PC-9 (cell line): ENCODE results near the gene CTIF. TPM values are rescaled to one million over a fixed set of nuclear protein-coding genes. Genes with fewer than 3 reads are reported as not detected.

Experiments used
- BruUV-seq: library from RNA; stranded (reverse); fragments of 400-500 nt; replicated peaks from 2 replicates; lab custom pipeline; 2021; lab: Mats Ljungman, UMichigan
- CTCF ChIA-PET: fragments of 300-600 bp; sonication (Branson Sonifier 250); formaldehyde crosslinking; loops from one replicate; lab custom pipeline; 2022; ENCODE audit warnings: antibody characterized with exemption; lab: Charles Lee
- POLR2A ChIA-PET: fragments of 300-600 bp; sonication (Branson Sonifier 250); formaldehyde crosslinking; loops from one replicate; lab custom pipeline; 2022; ENCODE audit warnings: antibody characterized with exemption; ENCODE audit not compliant: unreplicated experiment; lab: Charles Lee
- DNase-seq, 2 experiments: peaks; one replicate each; pipeline versions ENCODE4 v3.0.0 to v3.0.0-alpha.2; 2015 to 2022; ENCODE audit warnings: mixed read lengths in 1 of 2
- H2AFZ ChIP-seq: fragments of 200-600 bp; sonication (generic); 2 replicates; pipeline ENCODE4 v1.8.1; 2017; ENCODE audit warnings: antibody characterized with exemption
- H3F3A ChIP-seq: fragments of 200-600 bp; sonication (generic); 2 replicates; pipeline ENCODE4 v1.8.1; 2017; ENCODE audit warnings: antibody characterized with exemption, mild to moderate bottlenecking, low read depth; ENCODE audit not compliant: insufficient read depth
- H3K27ac ChIP-seq: fragments of 200-600 bp; sonication (generic); 2 replicates; pipeline ENCODE4 v1.6.1; 2016; ENCODE audit warnings: mixed run types
- H3K27me3 ChIP-seq: fragments of 200-600 bp; sonication (generic); 2 replicates; pipeline ENCODE4 v1.6.1; 2016; ENCODE audit warnings: low read depth, mixed run types; ENCODE audit not compliant: insufficient read depth
- H3K36me3 ChIP-seq: fragments of 200-600 bp; sonication (generic); 2 replicates; pipeline ENCODE4 v1.6.1; 2016; ENCODE audit warnings: low read depth, mixed run types
- H3K4me1 ChIP-seq: fragments of 200-600 bp; sonication (generic); replicated peaks from 2 replicates; pipeline ENCODE4 v1.6.1; 2016; ENCODE audit warnings: mixed run types; ENCODE audit not compliant: insufficient read depth
- H3K4me2 ChIP-seq: fragments of 200-600 bp; sonication (generic); 2 replicates; pipeline ENCODE4 v1.6.1; 2017; ENCODE audit warnings: mixed run types
- H3K4me3 ChIP-seq: fragments of 200-600 bp; sonication (generic); 2 replicates; pipeline ENCODE4 v1.6.1; 2016; ENCODE audit warnings: mixed run types
- H3K79me2 ChIP-seq: fragments of 200-600 bp; sonication (generic); 2 replicates; pipeline ENCODE4 v1.6.1; 2017; ENCODE audit warnings: low read depth, mixed run types
- H3K9me2 ChIP-seq: fragments of 200-600 bp; sonication (generic); 2 replicates; pipeline ENCODE4 v1.8.1; 2017; ENCODE audit warnings: mild to moderate bottlenecking; ENCODE audit not compliant: insufficient read depth
- H3K9me3 ChIP-seq: fragments of 200-600 bp; sonication (generic); 2 replicates; pipeline ENCODE4 v1.8.1; 2016; ENCODE audit warnings: low read depth; ENCODE audit not compliant: insufficient read depth
- H4K20me1 ChIP-seq: fragments of 200-600 bp; sonication (generic); 2 replicates; pipeline ENCODE4 v1.8.1; 2017; ENCODE audit not compliant: insufficient read depth
- CTCF ChIP-seq: fragments of 200-600 bp; sonication (generic); conservative IDR thresholded peaks from 2 replicates; pipeline ENCODE4 v1.6.1; 2017; ENCODE audit warnings: mixed run types, antibody characterized with exemption, mild to moderate bottlenecking, moderate library complexity
- EZH2 ChIP-seq: fragments of 200-600 bp; sonication (generic); IDR thresholded peaks from 2 replicates; pipeline ENCODE4 v1.8.0; 2017; ENCODE audit warnings: antibody characterized with exemption, low read depth
- intact Hi-C: fragments of 100-400 bp; cut with micrococcal nuclease; formaldehyde crosslinking; loops from one replicate; pipeline ENCODE4 v1.10.0; 2022; ENCODE audit not compliant: unreplicated experiment
- total RNA-seq: library from RNA; stranded (reverse); gene quantifications from 2 replicates; pipeline ENCODE4 v1.2.3, GENCODE V29; 2021

Gene CTIF
- total RNA-seq, 1 experiment from 2014 or later, result 26.2 TPM

- no TSS peak for BruUV-seq
- Histone ChIP-seq H3K27ac (no peak overlapping the region), H3K79me2 (no peaks in the 10 kb centered on the region), H4K20me1 (no peaks in the 10 kb centered on the region), H3K36me3 (no peaks in the 10 kb centered on the region), H3K9me3 (no peaks in the 10 kb centered on the region), H3F3A (no peaks in the 10 kb centered on the region; the same call in 1 of the 2 replicates), H3K4me3 (no peak overlapping the region), H3K9me2 (no peaks in the 10 kb centered on the region), H3K4me1 (peaks cover 10% of the 10 kb centered on the region; the same call in 1 of the 2 replicates), H2AFZ (no peak overlapping the region), H3K27me3 (no peaks in the 10 kb centered on the region), H3K4me2 (no peak overlapping the region)
- intact Hi-C loops, result no loop called here
- TF ChIP-seq CTCF, result no peak
- CTCF ChIA-PET, result no interaction called here
- no peak for DNase-seq
- POLR2A ChIA-PET, result no interaction called here
Observed at GRCh38 chr18:48724442-48724841, 185.6 kb downstream of the CTIF start.

- BruUV-seq, result no TSS peak
- no peaks in the 10 kb centered on the region for H3K9me3 ChIP-seq
- H3K79me2 ChIP-seq, result no peaks in the 10 kb centered on the region
- no peaks in the 10 kb centered on the region for H3K9me2 ChIP-seq
- ChIA-PET CTCF (no interaction called here), POLR2A (no interaction called here)
- no peaks in the 10 kb centered on the region; the same call in 1 of the 2 replicates for H3F3A ChIP-seq
- H3K36me3 ChIP-seq, result no peaks in the 10 kb centered on the region
- H3K27me3 ChIP-seq, result no peaks in the 10 kb centered on the region
- intact Hi-C loops, result no loop called here
- TF ChIP-seq EZH2 (no peak), CTCF (no peak)
- no peak overlapping the region for H3K27ac ChIP-seq
- no peak overlapping the region for H2AFZ ChIP-seq
- peaks cover 10% of the 10 kb centered on the region; the same call in 1 of the 2 replicates for H3K4me1 ChIP-seq
- no peak overlapping the region for H3K4me2 ChIP-seq
- DNase-seq, result no peak
- no peaks in the 10 kb centered on the region for H4K20me1 ChIP-seq
- H3K4me3 ChIP-seq, result no peak overlapping the region
Observed at GRCh38 chr18:48724939-48725338, 186.1 kb downstream of the CTIF start.

- Histone ChIP-seq H3K36me3 (no peaks in the 10 kb centered on the region), H3K9me2 (no peaks in the 10 kb centered on the region), H3K79me2 (no peaks in the 10 kb centered on the region), H3K4me3 (no peak overlapping the region), H3F3A (no peaks in the 10 kb centered on the region; the same call in 1 of the 2 replicates), H3K4me2 (no peak overlapping the region), H3K9me3 (no peaks in the 10 kb centered on the region), H3K27ac (no peak overlapping the region), H3K4me1 (peaks cover 10% of the 10 kb centered on the region; the same call in 1 of the 2 replicates), H2AFZ (no peak overlapping the region), H3K27me3 (no peaks in the 10 kb centered on the region), H4K20me1 (no peaks in the 10 kb centered on the region)
- TF ChIP-seq EZH2 (no peak), CTCF (no peak)
- ChIA-PET POLR2A (no interaction called here), CTCF (no interaction called here)
- no peak for DNase-seq
- intact Hi-C loops, result no loop called here
- BruUV-seq, result no TSS peak
Observed at GRCh38 chr18:48725562-48725961, 186.7 kb downstream of the CTIF start.
